Spleen (tissue), 7 donors: Measurements from ENCODE around the gene SERTAD3.

Source experiments
- POLR2A ChIP-seq, 3 donors: fragments of 450-650 bp; IDR thresholded peaks; one replicate each; pipeline ENCODE4 v1.5.1; 2017; ENCODE audit warnings: antibody characterized with exemption in 3 of 3, mild to moderate bottlenecking in 1 of 3
- POLR2AphosphoS5 ChIP-seq, 3 donors: sonication (generic); formaldehyde crosslinking; IDR thresholded peaks; one replicate each; pipeline ENCODE4 v1.5.1; 2017; ENCODE audit warnings: antibody characterized with exemption in 3 of 3
- TF ChIP-seq, protein P1 (sequence below), 11 experiments: fragments of 200-600 bp in 7 of 11; fragments of 450-650 bp in 4 of 11; sonication (generic) in 4 of 11; IDR thresholded peaks in 8 of 11; conservative IDR thresholded peaks in 3 of 11; 1 replicate in 7 of 11; 2 replicates in 4 of 11; pipeline versions ENCODE4 v1.4.0 to v1.8.0; 2016 to 2021; ENCODE audit warnings: antibody characterized with exemption in 11 of 11, inconsistent platforms in 4 of 11, mild to moderate bottlenecking in 1 of 11
- donor health status: DM: no; HTN: no; CAD: no; lungs with moderate emphysema.
- donor health status: DM: no; HTN: no; CAD: no.
- donor health status: DM: no; HTN: no; CAD: no.

- TF ChIP-seq POLR2A (IDR thresholded peaks at IDR 0.05) (no peak), POLR2AphosphoS5 (IDR thresholded peaks at IDR 0.05) (no peak)
- TF ChIP-seq, protein P1, sequence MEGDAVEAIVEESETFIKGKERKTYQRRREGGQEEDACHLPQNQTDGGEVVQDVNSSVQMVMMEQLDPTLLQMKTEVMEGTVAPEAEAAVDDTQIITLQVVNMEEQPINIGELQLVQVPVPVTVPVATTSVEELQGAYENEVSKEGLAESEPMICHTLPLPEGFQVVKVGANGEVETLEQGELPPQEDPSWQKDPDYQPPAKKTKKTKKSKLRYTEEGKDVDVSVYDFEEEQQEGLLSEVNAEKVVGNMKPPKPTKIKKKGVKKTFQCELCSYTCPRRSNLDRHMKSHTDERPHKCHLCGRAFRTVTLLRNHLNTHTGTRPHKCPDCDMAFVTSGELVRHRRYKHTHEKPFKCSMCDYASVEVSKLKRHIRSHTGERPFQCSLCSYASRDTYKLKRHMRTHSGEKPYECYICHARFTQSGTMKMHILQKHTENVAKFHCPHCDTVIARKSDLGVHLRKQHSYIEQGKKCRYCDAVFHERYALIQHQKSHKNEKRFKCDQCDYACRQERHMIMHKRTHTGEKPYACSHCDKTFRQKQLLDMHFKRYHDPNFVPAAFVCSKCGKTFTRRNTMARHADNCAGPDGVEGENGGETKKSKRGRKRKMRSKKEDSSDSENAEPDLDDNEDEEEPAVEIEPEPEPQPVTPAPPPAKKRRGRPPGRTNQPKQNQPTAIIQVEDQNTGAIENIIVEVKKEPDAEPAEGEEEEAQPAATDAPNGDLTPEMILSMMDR (IDR thresholded peaks at IDR 0.05 in 8 of 11, conservative IDR thresholded peaks at IDR 0.05 in 3 of 11): no peak
Measured at GRCh38 chr19:40392123-40392522, 52.0 kb downstream of the SERTAD3 start.
